SK-N-MC (cell line): ENCODE data around the gene KRT35.

Experiments used
- EZH2 ChIP-seq: fragments of 200-600 bp; sonication (generic); IDR thresholded peaks from one replicate; pipeline ENCODE4 v1.6.1; 2017; ENCODE audit warnings: antibody characterized with exemption
- FOXP2 ChIP-seq: optimal IDR thresholded peaks from 2 replicates; pipeline ENCODE3; 2011; ENCODE audit warnings: mild to moderate bottlenecking, moderate library complexity; ENCODE audit not compliant: insufficient read depth; ENCODE audit errors: extremely low read length, control extremely low read depth

- TF ChIP-seq EZH2 = no peak
- TF ChIP-seq FOXP2 = no peak
These were observed 16.8 kb downstream of the KRT35 start for GRCh38 chr17:41464173-41464572.
